Mesothelial cell of epicardium (in vitro differentiated cells): ENCODE results near the gene ARPC4. TPM values are rescaled to one million over a fixed set of nuclear protein-coding genes. Genes with fewer than 3 reads are reported as not detected.
A peak's percentile ranks its signal among the peaks of the same experiment; 100 is the strongest.
"Not testable (repeated sequence)": the region's sequence is repeated elsewhere in the genome, so short reads cannot be mapped to it uniquely, and the experiment has no call there.

ENCODE experiments used
- DNase-seq, 2 experiments: peaks; one replicate each; pipeline ENCODE4 v3.0.0; 2021; ENCODE audit warnings: low spot score in 2 of 2; ENCODE audit not compliant: unreplicated experiment in 2 of 2
- H3K27ac Mint-ChIP-seq: 2 replicates; pipeline ENCODE4 v1.8.0; 2021; ENCODE audit warnings: mixed read lengths
- H3K27me3 Mint-ChIP-seq: 2 replicates; pipeline ENCODE4 v1.8.0; 2021; ENCODE audit warnings: low read depth, mixed read lengths
- H3K36me3 Mint-ChIP-seq: 2 replicates; pipeline ENCODE4 v1.8.0; 2021; ENCODE audit warnings: mixed read lengths
- H3K4me1 Mint-ChIP-seq: 2 replicates; pipeline ENCODE4 v1.8.0; 2021; ENCODE audit warnings: mixed read lengths
- H3K4me3 Mint-ChIP-seq: 2 replicates; pipeline ENCODE4 v1.8.0; 2021; ENCODE audit warnings: mild to moderate bottlenecking, moderate library complexity, mixed read lengths
- H3K9me3 Mint-ChIP-seq: 2 replicates; pipeline ENCODE4 v1.8.0; 2021; ENCODE audit warnings: mixed read lengths
- CTCF ChIP-seq: fragments of 200-600 bp; sonication (generic); IDR thresholded peaks from one replicate; pipeline ENCODE4 v1.5.0; 2021; ENCODE audit warnings: antibody characterized with exemption; ENCODE audit not compliant: unreplicated experiment
- total RNA-seq: library from RNA; stranded (reverse); gene quantifications from 3 replicates; pipeline ENCODE4 v1.2.1, GENCODE V29; 2021

Gene ARPC4
- total RNA-seq, 1 donor from 2014 or later: 138 TPM

DNA sequence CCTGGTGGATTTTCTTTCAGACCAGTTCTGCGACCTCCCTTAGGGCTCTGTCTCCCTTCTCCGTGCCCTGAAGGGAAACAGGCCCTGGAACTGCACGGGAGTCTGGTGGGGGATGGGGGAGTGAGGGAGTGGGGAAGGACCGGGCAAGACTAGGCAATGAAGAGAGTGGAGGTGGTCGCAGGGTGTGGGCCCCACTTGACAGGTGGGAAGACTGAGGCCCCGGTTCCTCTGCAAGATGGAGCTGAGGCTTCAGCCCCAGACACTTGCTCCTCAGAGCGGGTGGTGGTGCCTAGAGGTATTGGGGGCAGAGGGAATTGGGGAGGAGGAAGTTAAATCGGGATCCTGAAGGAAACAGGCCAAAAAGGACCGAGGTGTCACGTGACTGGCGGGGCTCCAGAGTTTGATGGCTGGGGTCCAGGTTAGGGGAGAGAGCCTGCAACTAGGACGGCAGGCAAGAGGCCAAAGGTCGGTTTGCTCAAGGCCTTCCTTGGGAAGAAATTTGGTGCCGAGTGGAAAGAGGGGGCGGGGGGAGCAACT, 22.5 kb upstream of the ARPC4 start:
- H3K4me3 Mint-ChIP-seq: peak overlapping the region; percentile 66
- no peaks in the 10 kb centered on the region for H3K9me3 Mint-ChIP-seq
- DNase-seq: no peak
- peak overlapping the region; percentile 72 for H3K27ac Mint-ChIP-seq
- H3K27me3 Mint-ChIP-seq: no peaks in the 10 kb centered on the region
- TF ChIP-seq CTCF: no peak
- H3K4me1 Mint-ChIP-seq: peaks cover 16% of the 10 kb centered on the region
- no peaks in the 10 kb centered on the region for H3K36me3 Mint-ChIP-seq

- not testable (repeated sequence) for H3K36me3 Mint-ChIP-seq, H3K27me3 Mint-ChIP-seq, H3K27ac Mint-ChIP-seq, DNase-seq, H3K9me3 Mint-ChIP-seq
- Mint-ChIP-seq H3K4me1 (peaks cover 16% of the 10 kb centered on the region), H3K4me3 (peak overlapping the region; percentile 66)
These were observed 21.9 kb upstream of the ARPC4 start for GRCh38 chr3:9771007-9771406.

DNA sequence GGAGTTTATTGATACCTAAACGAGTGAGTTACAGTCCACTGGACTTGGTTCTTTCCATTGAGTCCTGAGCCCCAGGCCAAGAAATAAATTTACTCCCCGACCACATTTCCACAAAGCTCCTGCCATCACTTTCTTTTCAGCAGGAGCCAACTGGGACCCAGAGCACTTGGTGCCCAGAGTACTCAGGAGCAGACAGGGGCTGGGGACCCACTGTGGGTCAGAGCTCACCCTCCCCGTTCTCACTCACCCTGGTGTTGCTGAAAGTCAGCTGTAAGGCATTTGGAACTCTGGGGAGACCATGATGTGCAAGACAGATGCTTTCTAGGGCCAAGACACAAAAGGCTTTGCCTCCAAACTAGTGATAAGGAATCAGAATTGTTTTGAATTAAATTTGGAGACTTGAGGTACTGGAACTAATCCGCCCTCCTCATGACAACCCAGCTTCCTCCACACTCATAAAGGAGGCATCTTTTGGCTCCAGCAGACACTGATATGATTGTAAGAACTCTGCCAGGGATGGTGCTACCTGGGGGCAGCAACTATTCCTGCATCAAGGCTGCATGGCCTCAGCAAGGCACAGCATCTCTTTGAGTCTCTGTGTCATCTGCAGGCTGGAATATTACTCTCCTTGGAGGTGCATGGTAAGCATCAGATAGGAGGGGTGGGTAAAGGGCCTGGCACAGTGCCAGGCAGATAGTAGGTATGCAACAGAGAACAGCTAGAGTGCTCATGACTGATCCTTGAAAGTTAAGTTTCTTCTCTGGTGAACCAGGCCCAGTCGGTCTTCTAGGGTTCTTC, 15.8 kb upstream of the ARPC4 start:
- Mint-ChIP-seq H3K36me3 (peaks cover 5% of the 10 kb centered on the region), H3K27me3 (no peaks in the 10 kb centered on the region), H3K9me3 (no peaks in the 10 kb centered on the region), H3K4me1 (no peaks in the 10 kb centered on the region), H3K4me3 (no peak overlapping the region), H3K27ac (no peak overlapping the region)
- DNase-seq: no peak
- no peak for TF ChIP-seq CTCF

GRCh38 chr3:9777694-9778021, 15.2 kb upstream of the ARPC4 start:
- DNase-seq: no peak
- no peak for TF ChIP-seq CTCF
- Mint-ChIP-seq H3K36me3 (peaks cover 10% of the 10 kb centered on the region), H3K27me3 (no peaks in the 10 kb centered on the region), H3K27ac (no peak overlapping the region), H3K9me3 (no peaks in the 10 kb centered on the region), H3K4me1 (no peaks in the 10 kb centered on the region), H3K4me3 (no peak overlapping the region)

- no peak overlapping the region for H3K4me3 Mint-ChIP-seq
- no peaks in the 10 kb centered on the region for H3K27me3 Mint-ChIP-seq
- no peak for DNase-seq
- H3K27ac Mint-ChIP-seq: no peak overlapping the region
- H3K9me3 Mint-ChIP-seq: no peaks in the 10 kb centered on the region
- H3K36me3 Mint-ChIP-seq: peaks cover 14% of the 10 kb centered on the region
- no peak for TF ChIP-seq CTCF
- H3K4me1 Mint-ChIP-seq: no peaks in the 10 kb centered on the region
These were observed 14.5 kb upstream of the ARPC4 start for GRCh38 chr3:9778143-9779074.
